Colonic mucosa (tissue), 4 donors: ENCODE data around the gene CPEB4. TPM values are rescaled to one million over a fixed set of nuclear protein-coding genes. Genes with fewer than 3 reads are reported as not detected.

ENCODE experiments used
- DNase-seq: peaks from one replicate; pipeline ENCODE4 v3.0.0-alpha.2; 2020
- H3K27ac ChIP-seq: fragments of 200-600 bp; one replicate; pipeline ENCODE4 v1.8.0; 2021
- H3K27me3 ChIP-seq: fragments of 200-600 bp; one replicate; pipeline ENCODE4 v1.8.0; 2021
- H3K36me3 ChIP-seq: fragments of 200-600 bp; one replicate; pipeline ENCODE4 v1.8.0; 2021
- H3K4me1 ChIP-seq: fragments of 200-600 bp; one replicate; pipeline ENCODE4 v1.8.0; 2021; ENCODE audit warnings: mild to moderate bottlenecking
- H3K4me3 ChIP-seq: fragments of 200-600 bp; one replicate; pipeline ENCODE4 v1.8.0; 2021
- H3K9ac ChIP-seq, 2 donors: one replicate each; pipeline ENCODE4 v1.7.0; 2013; ENCODE audit warnings: control low read depth in 2 of 2, low read depth in 2 of 2, low read length in 2 of 2
- H3K9me3 ChIP-seq: fragments of 200-600 bp; one replicate; pipeline ENCODE4 v1.8.0; 2021
- CTCF ChIP-seq: fragments of 200-600 bp; IDR thresholded peaks from one replicate; pipeline ENCODE4 v1.8.0; 2022; ENCODE audit warnings: antibody characterized with exemption, mild to moderate bottlenecking
- intact Hi-C: fragments of 100-400 bp; cut with DNase I; formaldehyde crosslinking; loops from one replicate; pipeline ENCODE4 v1.14.1; 2022
- total RNA-seq, 2 donors: library from RNA; stranded (reverse); fragmentation: NEBNext Ultra II Directional in 1 of 2; extraction: Animal tissue kit (Norgen Biotek cat#: 25700) in 1 of 2; gene quantifications; one replicate each; pipeline ENCODE4 v1.2.1, GENCODE V29; 2021
- donor health status: healthy.
- donor health status: DM: no; HTN: no; CAD: no.
- donor health status: DM: no; HTN: no; CAD: no.

Gene CPEB4
- total RNA-seq, result 10 to 100 TPM; 23.3 to 41.7 TPM

- peak within 1 kb of the TSS; percentile 80 for H3K4me3 ChIP-seq
- H3K36me3 ChIP-seq, result no peaks in the 10 kb centered on the region
- no peak for TF ChIP-seq CTCF
- H3K9ac ChIP-seq, result peak within 1 kb of the TSS; percentile 75 to 88
- no peaks in the 10 kb centered on the region for H3K27me3 ChIP-seq
- DNase-seq, result peak; percentile 99
- no peaks in the 10 kb centered on the region for H3K9me3 ChIP-seq
- peaks cover 8% of the 10 kb centered on the region for H3K4me1 ChIP-seq
- peak within 1 kb of the TSS; percentile 71 for H3K27ac ChIP-seq
- intact Hi-C loops, result loop anchor here (2.0 to 10.0 kb wide), 2 partner anchors 123 to 269 kb away; no protein-coding TSS in a partner anchor
These were observed at the start of gene CPEB4 for GRCh38 chr5:173887610-173888472. CPEB4 (plus strand) TSS chr5:173888349; CDS start chr5:173889734, 1,385 bp downstream.

GRCh38 chr5:173839117-173839713 is 48.9 kb upstream of the CPEB4 start:
- H3K4me3 ChIP-seq, result no peak overlapping the region
- H3K27ac ChIP-seq, result no peak overlapping the region
- no peak for TF ChIP-seq CTCF
- no peak for DNase-seq
- no peak overlapping the region for H3K9ac ChIP-seq
- H3K9me3 ChIP-seq, result no peaks in the 10 kb centered on the region
- intact Hi-C loops, result loop anchor here (10.0 kb wide), 1 partner anchor 64 kb away; no protein-coding TSS in a partner anchor
- no peaks in the 10 kb centered on the region for H3K36me3 ChIP-seq
- no peaks in the 10 kb centered on the region for H3K4me1 ChIP-seq
- no peaks in the 10 kb centered on the region for H3K27me3 ChIP-seq

- Histone ChIP-seq H3K27me3 (no peaks in the 10 kb centered on the region), H3K27ac (no peak overlapping the region), H3K9me3 (no peaks in the 10 kb centered on the region), H3K9ac (no peak overlapping the region), H3K4me1 (no peaks in the 10 kb centered on the region), H3K4me3 (no peak overlapping the region), H3K36me3 (no peaks in the 10 kb centered on the region)
- DNase-seq, result no peak
- intact Hi-C loops, result no loop called here
- no peak for TF ChIP-seq CTCF
These were observed 47.8 kb upstream of the CPEB4 start for GRCh38 chr5:173840111-173840983.

- intact Hi-C loops, result no loop called here
- no peak for DNase-seq
- no peaks in the 10 kb centered on the region for H3K4me1 ChIP-seq
- no peak overlapping the region for H3K4me3 ChIP-seq
- H3K9ac ChIP-seq, result no peak overlapping the region
- H3K36me3 ChIP-seq, result no peaks in the 10 kb centered on the region
- no peak for TF ChIP-seq CTCF
- H3K27me3 ChIP-seq, result no peaks in the 10 kb centered on the region
- H3K9me3 ChIP-seq, result no peaks in the 10 kb centered on the region
- no peak overlapping the region for H3K27ac ChIP-seq
These were observed 46.4 kb upstream of the CPEB4 start for GRCh38 chr5:173841710-173842109.

- Histone ChIP-seq H3K36me3 (no peaks in the 10 kb centered on the region), H3K9ac (no peak overlapping the region), H3K27me3 (no peaks in the 10 kb centered on the region), H3K9me3 (no peaks in the 10 kb centered on the region), H3K4me1 (no peaks in the 10 kb centered on the region), H3K4me3 (no peak overlapping the region), H3K27ac (no peak overlapping the region)
- TF ChIP-seq CTCF, result no peak
- intact Hi-C loops, result no loop called here
- no peak for DNase-seq
These were observed 44.4 kb upstream of the CPEB4 start for GRCh38 chr5:173843794-173844193.
